ENCODE measurements around the gene ARHGAP6. TPM values are rescaled to one million over a fixed set of nuclear protein-coding genes. Genes with fewer than 3 reads are reported as not detected.
"Not testable (repeated sequence)": the region's sequence is repeated elsewhere in the genome, so short reads cannot be mapped to it uniquely, and the experiment has no call there.

The ARHGAP6 gene
- total and polyA plus RNA-seq, 4 donors = 3.8 to 5.8 (median 4.2) TPM

- not testable (repeated sequence) for H3K27ac ChIP-seq (ENCODE audit: low read depth, low read length); H3K9me3 ChIP-seq (ENCODE audit: control insufficient read depth, insufficient read depth, low read length); H3K4me3 ChIP-seq (ENCODE audit: low read depth, low read length); H3K4me1 ChIP-seq (ENCODE audit: control insufficient read depth, insufficient read depth, low read length); H3K27me3 ChIP-seq (ENCODE audit: control insufficient read depth, insufficient read depth, low read length); DNase-seq (ENCODE audit: low read depth in 4 of 6, low spot score in 6 of 6); H3K36me3 ChIP-seq (ENCODE audit: control insufficient read depth, insufficient read depth, low read length)
- 86% methylated on average over 1 of the region's 3 CpGs for WGBS (ENCODE audit: insufficient coverage)
These were observed 51.5 kb downstream of the ARHGAP6 start for GRCh38 chrX:11614253-11614652.

GRCh38 chrX:11611965-11612364 lies 53.8 kb downstream of the ARHGAP6 start:
- 29% methylated on average over 1 of the region's 1 CpG for WGBS (ENCODE audit: insufficient coverage)
- Histone ChIP-seq H3K9me3 (ENCODE audit: control insufficient read depth, insufficient read depth, low read length) (no peaks in the 10 kb centered on the region), H3K4me1 (ENCODE audit: control insufficient read depth, insufficient read depth, low read length) (no peaks in the 10 kb centered on the region), H3K4me3 (ENCODE audit: low read depth, low read length) (no peak overlapping the region), H3K27ac (ENCODE audit: low read depth, low read length) (no peak overlapping the region), H3K36me3 (ENCODE audit: control insufficient read depth, insufficient read depth, low read length) (no peaks in the 10 kb centered on the region), H3K27me3 (ENCODE audit: control insufficient read depth, insufficient read depth, low read length) (no peaks in the 10 kb centered on the region)
- DNase-seq (ENCODE audit: low read depth in 4 of 6, low spot score in 6 of 6) = no peak

GRCh38 chrX:11611161-11611560 lies 54.6 kb downstream of the ARHGAP6 start:
- H3K4me3 ChIP-seq (ENCODE audit: low read depth, low read length) = no peak overlapping the region
- no peak for DNase-seq (ENCODE audit: low read depth in 4 of 6, low spot score in 6 of 6)
- no peak overlapping the region for H3K27ac ChIP-seq (ENCODE audit: low read depth, low read length)
- no CpG with 5 or more reads among the region's 1 CpG for WGBS (ENCODE audit: insufficient coverage)
- H3K27me3 ChIP-seq (ENCODE audit: control insufficient read depth, insufficient read depth, low read length) = no peaks in the 10 kb centered on the region
- H3K9me3 ChIP-seq (ENCODE audit: control insufficient read depth, insufficient read depth, low read length) = no peaks in the 10 kb centered on the region
- no peaks in the 10 kb centered on the region for H3K36me3 ChIP-seq (ENCODE audit: control insufficient read depth, insufficient read depth, low read length)
- H3K4me1 ChIP-seq (ENCODE audit: control insufficient read depth, insufficient read depth, low read length) = no peaks in the 10 kb centered on the region

- Histone ChIP-seq H3K36me3 (ENCODE audit: control insufficient read depth, insufficient read depth, low read length) (no peaks in the 10 kb centered on the region), H3K27ac (ENCODE audit: low read depth, low read length) (no peak overlapping the region), H3K4me1 (ENCODE audit: control insufficient read depth, insufficient read depth, low read length) (no peaks in the 10 kb centered on the region), H3K4me3 (ENCODE audit: low read depth, low read length) (no peak overlapping the region), H3K9me3 (ENCODE audit: control insufficient read depth, insufficient read depth, low read length) (no peaks in the 10 kb centered on the region), H3K27me3 (ENCODE audit: control insufficient read depth, insufficient read depth, low read length) (no peaks in the 10 kb centered on the region)
- 75% methylated on average over 2 of the region's 2 CpGs for WGBS (ENCODE audit: insufficient coverage)
- DNase-seq (ENCODE audit: low read depth in 4 of 6, low spot score in 6 of 6) = no peak
These were observed 56.6 kb downstream of the ARHGAP6 start for GRCh38 chrX:11609109-11609508.

- H3K36me3 ChIP-seq (ENCODE audit: control insufficient read depth, insufficient read depth, low read length) = no peaks in the 10 kb centered on the region
- H3K27me3 ChIP-seq (ENCODE audit: control insufficient read depth, insufficient read depth, low read length) = no peaks in the 10 kb centered on the region
- H3K9me3 ChIP-seq (ENCODE audit: control insufficient read depth, insufficient read depth, low read length) = no peaks in the 10 kb centered on the region
- DNase-seq (ENCODE audit: low read depth in 4 of 6, low spot score in 6 of 6) = peak in 1 of 6 donors; percentile 26
- H3K4me3 ChIP-seq (ENCODE audit: low read depth, low read length) = no peak overlapping the region
- H3K4me1 ChIP-seq (ENCODE audit: control insufficient read depth, insufficient read depth, low read length) = no peaks in the 10 kb centered on the region
- H3K27ac ChIP-seq (ENCODE audit: low read depth, low read length) = no peak overlapping the region
These were observed 59.3 kb downstream of the ARHGAP6 start for GRCh38 chrX:11606408-11606807.

- WGBS (ENCODE audit: insufficient coverage) = 75% methylated on average over 3 of the region's 3 CpGs
- Histone ChIP-seq H3K27ac (ENCODE audit: low read depth, low read length) (no peak overlapping the region), H3K27me3 (ENCODE audit: control insufficient read depth, insufficient read depth, low read length) (peaks cover 4% of the 10 kb centered on the region), H3K4me3 (ENCODE audit: low read depth, low read length) (no peak overlapping the region), H3K4me1 (ENCODE audit: control insufficient read depth, insufficient read depth, low read length) (no peaks in the 10 kb centered on the region), H3K36me3 (ENCODE audit: control insufficient read depth, insufficient read depth, low read length) (no peaks in the 10 kb centered on the region), H3K9me3 (ENCODE audit: control insufficient read depth, insufficient read depth, low read length) (no peaks in the 10 kb centered on the region)
- no peak for DNase-seq (ENCODE audit: low read depth in 4 of 6, low spot score in 6 of 6)
These were observed 65.1 kb downstream of the ARHGAP6 start for GRCh38 chrX:11600578-11600977.

GRCh38 chrX:11597479-11597878 lies 68.2 kb downstream of the ARHGAP6 start:
- WGBS (ENCODE audit: insufficient coverage) = 50% methylated on average over 1 of the region's 2 CpGs
- Histone ChIP-seq H3K27me3 (ENCODE audit: control insufficient read depth, insufficient read depth, low read length) (peaks cover 4% of the 10 kb centered on the region), H3K27ac (ENCODE audit: low read depth, low read length) (no peak overlapping the region), H3K4me3 (ENCODE audit: low read depth, low read length) (no peak overlapping the region), H3K4me1 (ENCODE audit: control insufficient read depth, insufficient read depth, low read length) (no peaks in the 10 kb centered on the region), H3K9me3 (ENCODE audit: control insufficient read depth, insufficient read depth, low read length) (peaks cover 1% of the 10 kb centered on the region), H3K36me3 (ENCODE audit: control insufficient read depth, insufficient read depth, low read length) (no peaks in the 10 kb centered on the region)
- DNase-seq (ENCODE audit: low read depth in 4 of 6, low spot score in 6 of 6) = peak in 1 of 6 donors; percentile 1

- no peak for DNase-seq (ENCODE audit: low read depth in 4 of 6, low spot score in 6 of 6)
- Histone ChIP-seq H3K27me3 (ENCODE audit: control insufficient read depth, insufficient read depth, low read length) (no peaks in the 10 kb centered on the region), H3K27ac (ENCODE audit: low read depth, low read length) (no peak overlapping the region), H3K36me3 (ENCODE audit: control insufficient read depth, insufficient read depth, low read length) (no peaks in the 10 kb centered on the region), H3K4me1 (ENCODE audit: control insufficient read depth, insufficient read depth, low read length) (no peaks in the 10 kb centered on the region), H3K4me3 (ENCODE audit: low read depth, low read length) (no peak overlapping the region), H3K9me3 (ENCODE audit: control insufficient read depth, insufficient read depth, low read length) (peaks cover 1% of the 10 kb centered on the region)
These were observed 73.9 kb downstream of the ARHGAP6 start for GRCh38 chrX:11591723-11592346.

GRCh38 chrX:11589641-11590040 lies 76.1 kb downstream of the ARHGAP6 start:
- Histone ChIP-seq H3K27me3 (ENCODE audit: control insufficient read depth, insufficient read depth, low read length) (no peaks in the 10 kb centered on the region), H3K4me1 (ENCODE audit: control insufficient read depth, insufficient read depth, low read length) (no peaks in the 10 kb centered on the region), H3K27ac (ENCODE audit: low read depth, low read length) (no peak overlapping the region), H3K9me3 (ENCODE audit: control insufficient read depth, insufficient read depth, low read length) (peaks cover 1% of the 10 kb centered on the region), H3K36me3 (ENCODE audit: control insufficient read depth, insufficient read depth, low read length) (no peaks in the 10 kb centered on the region), H3K4me3 (ENCODE audit: low read depth, low read length) (no peak overlapping the region)
- WGBS (ENCODE audit: insufficient coverage) = 67% methylated on average over 1 of the region's 3 CpGs
- DNase-seq (ENCODE audit: low read depth in 4 of 6, low spot score in 6 of 6) = peak in 1 of 6 donors; percentile 76

- Histone ChIP-seq H3K4me1 (ENCODE audit: control insufficient read depth, insufficient read depth, low read length) (no peaks in the 10 kb centered on the region), H3K9me3 (ENCODE audit: control insufficient read depth, insufficient read depth, low read length) (no peaks in the 10 kb centered on the region), H3K27ac (ENCODE audit: low read depth, low read length) (no peak overlapping the region), H3K27me3 (ENCODE audit: control insufficient read depth, insufficient read depth, low read length) (no peaks in the 10 kb centered on the region), H3K4me3 (ENCODE audit: low read depth, low read length) (no peak overlapping the region), H3K36me3 (ENCODE audit: control insufficient read depth, insufficient read depth, low read length) (no peaks in the 10 kb centered on the region)
- DNase-seq (ENCODE audit: low read depth in 4 of 6, low spot score in 6 of 6) = no peak
These were observed 77.6 kb downstream of the ARHGAP6 start for GRCh38 chrX:11588097-11588496.

Data from spinal cord (tissue), 10 donors.